H9 (cell line): ENCODE results near the gene PLEKHG2. TPM values are rescaled to one million over a fixed set of nuclear protein-coding genes. Genes with fewer than 3 reads are reported as not detected.

ENCODE experiments used
- DNase-seq: peaks from one replicate; pipeline ENCODE4 v3.0.0-alpha.2; 2017
- H2AFZ ChIP-seq: one replicate; pipeline ENCODE4 v1.6.1; 2013; ENCODE audit warnings: mild to moderate bottlenecking, low read length, control low read depth, moderate library complexity
- H2AK5ac ChIP-seq: 2 replicates; pipeline ENCODE4 v1.6.1; 2013; ENCODE audit warnings: low read length, control low read depth, mixed read lengths; ENCODE audit not compliant: insufficient read length
- H2BK120ac ChIP-seq: one replicate; pipeline ENCODE4 v1.6.1; 2013; ENCODE audit warnings: low read depth, mild to moderate bottlenecking, low read length, control low read depth, inconsistent platforms; ENCODE audit not compliant: poor library complexity, severe bottlenecking
- H2BK12ac ChIP-seq: 2 replicates; pipeline ENCODE4 v1.6.1; 2013; ENCODE audit warnings: low read length, control low read depth, mixed read lengths, low read depth; ENCODE audit not compliant: insufficient read length
- H2BK15ac ChIP-seq: 2 replicates; pipeline ENCODE4 v1.6.1; 2013; ENCODE audit warnings: low read depth, low read length, control low read depth
- H2BK20ac ChIP-seq: one replicate; pipeline ENCODE4 v1.6.1; 2013; ENCODE audit warnings: low read depth, mild to moderate bottlenecking, low read length, control low read depth, inconsistent platforms; ENCODE audit not compliant: poor library complexity, severe bottlenecking
- H2BK5ac ChIP-seq: 2 replicates; pipeline ENCODE4 v1.6.1; 2013; ENCODE audit warnings: low read length, control low read depth, mixed read lengths; ENCODE audit not compliant: insufficient read length
- H3K14ac ChIP-seq: 2 replicates; pipeline ENCODE4 v1.6.1; 2013; ENCODE audit warnings: low read length, control low read depth; ENCODE audit not compliant: insufficient read depth
- H3K18ac ChIP-seq: 2 replicates; pipeline ENCODE4 v1.6.1; 2013; ENCODE audit warnings: low read depth, mild to moderate bottlenecking, mixed read lengths, low read length, control low read depth; ENCODE audit not compliant: insufficient read length
- H3K23ac ChIP-seq: 2 replicates; pipeline ENCODE4 v1.6.1; 2013; ENCODE audit warnings: low read length, control low read depth, mixed read lengths, low read depth; ENCODE audit not compliant: insufficient read length
- H3K23me2 ChIP-seq: 2 replicates; pipeline ENCODE4 v1.6.1; 2013; ENCODE audit warnings: low read depth, mild to moderate bottlenecking, mixed read lengths, low read length, control low read depth; ENCODE audit not compliant: insufficient read length, poor library complexity, severe bottlenecking
- H3K27ac ChIP-seq: 2 replicates; pipeline ENCODE4 v1.5.1; 2013; ENCODE audit warnings: low read length, control low read depth, mixed read lengths, low read depth; ENCODE audit not compliant: insufficient read length
- H3K27me3 ChIP-seq: 2 replicates; pipeline ENCODE4 v1.6.1; 2013; ENCODE audit warnings: low read length, control low read depth, inconsistent platforms; ENCODE audit not compliant: insufficient read depth
- H3K4ac ChIP-seq: 2 replicates; pipeline ENCODE4 v1.6.1; 2013; ENCODE audit warnings: low read depth, mild to moderate bottlenecking, control low read depth, inconsistent platforms, low read length, moderate library complexity
- H3K4me1 ChIP-seq: 2 replicates; pipeline ENCODE4 v1.6.1; 2013; ENCODE audit warnings: low read length, control low read depth, inconsistent platforms; ENCODE audit not compliant: insufficient read depth
- H3K4me2 ChIP-seq: 2 replicates; pipeline ENCODE4 v1.6.1; 2013; ENCODE audit warnings: low read length, control low read depth, mixed read lengths; ENCODE audit not compliant: insufficient read length, insufficient read depth
- H3K56ac ChIP-seq: 2 replicates; pipeline ENCODE4 v1.6.1; 2013; ENCODE audit warnings: low read depth, mild to moderate bottlenecking, mixed read lengths, low read length, control low read depth; ENCODE audit not compliant: insufficient read length
- H3K79me1 ChIP-seq: 2 replicates; pipeline ENCODE4 v1.6.1; 2013; ENCODE audit warnings: low read depth, mild to moderate bottlenecking, moderate library complexity, low read length, control low read depth, inconsistent platforms; ENCODE audit not compliant: insufficient read depth, poor library complexity, severe bottlenecking
- H3K79me2 ChIP-seq: 2 replicates; pipeline ENCODE4 v1.6.1; 2013; ENCODE audit warnings: low read length, control low read depth, inconsistent platforms; ENCODE audit not compliant: insufficient read depth
- H3K9ac ChIP-seq: 2 replicates; pipeline ENCODE4 v1.6.1; 2013; ENCODE audit warnings: low read length, control low read depth, mixed read lengths; ENCODE audit not compliant: insufficient read length; ENCODE audit errors: extremely low read depth
- H3K9me3 ChIP-seq: one replicate; pipeline ENCODE4 v1.6.1; 2013; ENCODE audit warnings: low read depth, low read length, inconsistent platforms; ENCODE audit not compliant: control insufficient read depth
- H3T11ph ChIP-seq: one replicate; pipeline ENCODE4 v1.6.1; 2013; ENCODE audit warnings: mild to moderate bottlenecking, low read length, control low read depth, inconsistent platforms
- H4K20me1 ChIP-seq: one replicate; pipeline ENCODE4 v1.6.1; 2013; ENCODE audit not compliant: control insufficient read depth, insufficient read length, insufficient read depth
- H4K5ac ChIP-seq: 2 replicates; pipeline ENCODE4 v1.6.1; 2013; ENCODE audit warnings: low read depth, mild to moderate bottlenecking, mixed read lengths, low read length, control low read depth; ENCODE audit not compliant: insufficient read length
- H4K8ac ChIP-seq: replicated peaks from 2 replicates; pipeline ENCODE4 v1.6.1; 2013; ENCODE audit warnings: low read length, control low read depth, mixed read lengths, low read depth; ENCODE audit not compliant: insufficient read length
- H4K91ac ChIP-seq: 2 replicates; pipeline ENCODE4 v1.6.1; 2013; ENCODE audit warnings: low read depth, mild to moderate bottlenecking, moderate library complexity, mixed read lengths, low read length, control low read depth; ENCODE audit not compliant: insufficient read length
- H3K27ac Mint-ChIP-seq, 3 experiments: 2 replicates in 2 of 3; 3 replicates in 1 of 3; pipeline ENCODE4 v1.8.0; 2020 to 2021; ENCODE audit warnings: mixed read lengths in 3 of 3, mild to moderate bottlenecking in 1 of 3, moderate library complexity in 1 of 3
- H3K27me3 Mint-ChIP-seq: 2 replicates; pipeline ENCODE4 v1.8.0; 2021; ENCODE audit warnings: low read depth, mild to moderate bottlenecking, moderate library complexity, mixed read lengths
- H3K36me3 Mint-ChIP-seq, 3 experiments: 2 replicates in 2 of 3; 3 replicates in 1 of 3; pipeline ENCODE4 v1.8.0; 2020 to 2021; ENCODE audit warnings: low read depth in 3 of 3, mixed read lengths in 3 of 3; ENCODE audit not compliant: insufficient read depth in 1 of 3
- H3K4me1 Mint-ChIP-seq, 2 experiments: 2 replicates each; pipeline ENCODE4 v1.8.0; 2020; ENCODE audit warnings: mixed read lengths in 2 of 2
- H3K4me3 Mint-ChIP-seq, 2 experiments: 2 replicates in 1 of 2; 3 replicates in 1 of 2; pipeline ENCODE4 v1.8.0; 2020 to 2021; ENCODE audit warnings: mild to moderate bottlenecking in 2 of 2, mixed read lengths in 2 of 2, moderate library complexity in 1 of 2
- H3K9me3 Mint-ChIP-seq, 2 experiments: 2 replicates in 1 of 2; 3 replicates in 1 of 2; pipeline ENCODE4 v1.8.0; 2020; ENCODE audit warnings: mild to moderate bottlenecking in 2 of 2, mixed read lengths in 2 of 2, moderate library complexity in 1 of 2
- WGBS: extraction: QIAGEN DNeasy Blood & Tissue Kit; methylation state at CpG from one replicate; pipeline ENCODE4 v1.1.7; 2013; ENCODE audit warnings: missing lambda C conversion rate, low lambda C conversion rate, mixed read lengths; ENCODE audit not compliant: insufficient read length; ENCODE audit errors: extremely low coverage; 5-methylcytosine and 5-hydroxymethylcytosine counted together
- total RNA-seq: library from RNA; stranded (reverse); gene quantifications from 2 replicates; pipeline ENCODE4 v1.2.1, GENCODE V29; 2021
- TF ChIP-seq, protein P1 (sequence below): fragments of 200-600 bp; sonication (generic); conservative IDR thresholded peaks from 3 replicates; pipeline ENCODE4 v1.8.0; 2021; ENCODE audit warnings: antibody characterized with exemption, mild to moderate bottlenecking

PLEKHG2 gene
- total RNA-seq, 1 experiment from 2014 or later: 167 TPM

DNA sequence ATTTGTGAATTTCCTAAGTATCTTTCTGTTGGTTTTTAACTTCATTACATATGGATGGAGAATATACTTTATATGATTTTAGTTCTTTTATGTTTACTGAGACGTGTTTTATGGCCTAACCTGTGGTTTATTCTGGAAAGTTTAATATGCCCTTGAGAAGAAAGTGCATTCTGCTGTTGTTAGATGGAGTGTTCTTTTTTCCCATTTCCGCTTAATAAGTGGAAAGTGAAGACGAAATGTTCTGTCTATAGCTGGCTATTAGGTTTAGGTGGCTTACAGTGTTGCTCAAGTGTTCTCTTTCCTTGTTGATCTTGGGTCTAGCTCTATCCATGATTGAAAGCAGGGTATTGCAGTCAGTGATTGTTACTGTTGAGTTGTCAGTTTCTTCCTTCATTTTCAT lies 50.9 kb downstream of the PLEKHG2 start:
- no peaks in the 10 kb centered on the region for H3K4me1 Mint-ChIP-seq
- H3K79me1 ChIP-seq: no peaks in the 10 kb centered on the region
- TF ChIP-seq, protein P1, sequence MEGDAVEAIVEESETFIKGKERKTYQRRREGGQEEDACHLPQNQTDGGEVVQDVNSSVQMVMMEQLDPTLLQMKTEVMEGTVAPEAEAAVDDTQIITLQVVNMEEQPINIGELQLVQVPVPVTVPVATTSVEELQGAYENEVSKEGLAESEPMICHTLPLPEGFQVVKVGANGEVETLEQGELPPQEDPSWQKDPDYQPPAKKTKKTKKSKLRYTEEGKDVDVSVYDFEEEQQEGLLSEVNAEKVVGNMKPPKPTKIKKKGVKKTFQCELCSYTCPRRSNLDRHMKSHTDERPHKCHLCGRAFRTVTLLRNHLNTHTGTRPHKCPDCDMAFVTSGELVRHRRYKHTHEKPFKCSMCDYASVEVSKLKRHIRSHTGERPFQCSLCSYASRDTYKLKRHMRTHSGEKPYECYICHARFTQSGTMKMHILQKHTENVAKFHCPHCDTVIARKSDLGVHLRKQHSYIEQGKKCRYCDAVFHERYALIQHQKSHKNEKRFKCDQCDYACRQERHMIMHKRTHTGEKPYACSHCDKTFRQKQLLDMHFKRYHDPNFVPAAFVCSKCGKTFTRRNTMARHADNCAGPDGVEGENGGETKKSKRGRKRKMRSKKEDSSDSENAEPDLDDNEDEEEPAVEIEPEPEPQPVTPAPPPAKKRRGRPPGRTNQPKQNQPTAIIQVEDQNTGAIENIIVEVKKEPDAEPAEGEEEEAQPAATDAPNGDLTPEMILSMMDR: no peak
- no peak for DNase-seq
- no peak overlapping the region for H3K27ac Mint-ChIP-seq
- H3K27me3 Mint-ChIP-seq: no peaks in the 10 kb centered on the region
- no peaks in the 10 kb centered on the region for H3K23me2 ChIP-seq
- H3K9me3 Mint-ChIP-seq: no peaks in the 10 kb centered on the region
- H3K27ac ChIP-seq: no peak overlapping the region
- no peak overlapping the region for H2AK5ac ChIP-seq
- no peak overlapping the region for H2BK20ac ChIP-seq
- H2BK120ac ChIP-seq: no peak overlapping the region
- H2AFZ ChIP-seq: no peak overlapping the region
- H3K79me2 ChIP-seq: no peaks in the 10 kb centered on the region
- no peak overlapping the region for H3K4me3 Mint-ChIP-seq
- no peak overlapping the region for H3K4me2 ChIP-seq
- WGBS: no CpG with 5 or more reads among the region's 3 CpGs
- no peak overlapping the region for H3T11ph ChIP-seq
- no peak overlapping the region for H4K91ac ChIP-seq
- no peak overlapping the region for H2BK12ac ChIP-seq
- H4K8ac ChIP-seq: no peak overlapping the region
- H4K20me1 ChIP-seq: peaks cover 3% of the 10 kb centered on the region
- H3K27me3 ChIP-seq: no peaks in the 10 kb centered on the region
- H4K5ac ChIP-seq: no peak overlapping the region
- no peaks in the 10 kb centered on the region for H3K9me3 ChIP-seq
- no peaks in the 10 kb centered on the region for H3K4me1 ChIP-seq
- no peak overlapping the region for H3K23ac ChIP-seq
- H3K9ac ChIP-seq: no peak overlapping the region
- H2BK5ac ChIP-seq: no peak overlapping the region
- H3K4ac ChIP-seq: no peak overlapping the region
- peaks cover 50 to 79% (median 75%) of the 10 kb centered on the region in 3 experiments for H3K36me3 Mint-ChIP-seq
- H3K56ac ChIP-seq: no peak overlapping the region
- H3K18ac ChIP-seq: no peak overlapping the region
- H3K14ac ChIP-seq: no peak overlapping the region
- H2BK15ac ChIP-seq: no peak overlapping the region
